Loucy (cell line): ENCODE data around the gene PKIB.

Experiments used
- H2AFZ ChIP-seq: fragments of 200-600 bp; sonication (generic); 2 replicates; pipeline ENCODE4 v1.6.0; 2016; ENCODE audit warnings: antibody characterized with exemption, mild to moderate bottlenecking, low read length, moderate library complexity
- H3F3A ChIP-seq: fragments of 200-600 bp; 2 replicates; pipeline ENCODE4 v1.6.0; 2016; ENCODE audit warnings: antibody characterized with exemption, low read depth, mild to moderate bottlenecking
- H3K27me3 ChIP-seq: fragments of 200-600 bp; sonication (generic); 2 replicates; pipeline ENCODE4 v1.6.1; 2014; ENCODE audit warnings: low read length, mild to moderate bottlenecking; ENCODE audit not compliant: insufficient read depth, poor library complexity, severe bottlenecking
- H3K36me3 ChIP-seq: fragments of 200-600 bp; sonication (generic); 2 replicates; pipeline ENCODE4 v1.6.1; 2016; ENCODE audit warnings: low read length; ENCODE audit not compliant: insufficient read depth
- H3K4me1 ChIP-seq: fragments of 200-600 bp; sonication (generic); 2 replicates; pipeline ENCODE4 v1.5.1; 2014; ENCODE audit warnings: low read length, mild to moderate bottlenecking; ENCODE audit not compliant: insufficient read depth, poor library complexity, severe bottlenecking
- H3K4me2 ChIP-seq: fragments of 200-600 bp; sonication (generic); 2 replicates; pipeline ENCODE4 v1.6.0; 2014; ENCODE audit warnings: antibody characterized with exemption, low read length, low read depth, mild to moderate bottlenecking; ENCODE audit not compliant: poor library complexity, severe bottlenecking
- H3K4me3 ChIP-seq: fragments of 200-600 bp; sonication (generic); 2 replicates; pipeline ENCODE4 v1.5.1; 2014; ENCODE audit warnings: low read length, mild to moderate bottlenecking, mixed read lengths; ENCODE audit not compliant: poor library complexity, severe bottlenecking
- H3K79me2 ChIP-seq: fragments of 200-600 bp; sonication (generic); 2 replicates; pipeline ENCODE4 v1.6.1; 2014; ENCODE audit warnings: low read length; ENCODE audit not compliant: insufficient read depth
- H3K9ac ChIP-seq: fragments of 200-600 bp; sonication (generic); 2 replicates; pipeline ENCODE4 v1.6.0; 2014; ENCODE audit warnings: mild to moderate bottlenecking, low read depth, low read length, moderate library complexity; ENCODE audit not compliant: poor library complexity, severe bottlenecking
- H3K9me2 ChIP-seq: fragments of 200-600 bp; sonication (generic); replicated peaks from 2 replicates; pipeline ENCODE4 v1.6.1; 2016; ENCODE audit warnings: low read depth, low read length, mixed read lengths
- H3K9me3 ChIP-seq: fragments of 200-600 bp; sonication (generic); 2 replicates; pipeline ENCODE4 v1.6.1; 2014; ENCODE audit warnings: mild to moderate bottlenecking, antibody characterized with exemption, low read length, low read depth; ENCODE audit not compliant: insufficient read depth
- H4K20me1 ChIP-seq: fragments of 200-600 bp; sonication (generic); 2 replicates; pipeline ENCODE4 v1.6.0; 2014; ENCODE audit warnings: antibody characterized with exemption, low read length, mild to moderate bottlenecking; ENCODE audit not compliant: insufficient read depth, poor library complexity, severe bottlenecking
- EZH2phosphoT487 ChIP-seq: fragments of 200-600 bp; IDR thresholded peaks from 2 replicates; pipeline ENCODE4 v1.6.1; 2018; ENCODE audit warnings: antibody characterized with exemption, mild to moderate bottlenecking, moderate library complexity, borderline replicate concordance
- TF ChIP-seq, protein P1 (sequence below): fragments of 200-600 bp; sonication (generic); conservative IDR thresholded peaks from 2 replicates; pipeline ENCODE4 v1.5.1; 2014; ENCODE audit warnings: mild to moderate bottlenecking, antibody characterized with exemption, low read length

The PKIB gene

DNA sequence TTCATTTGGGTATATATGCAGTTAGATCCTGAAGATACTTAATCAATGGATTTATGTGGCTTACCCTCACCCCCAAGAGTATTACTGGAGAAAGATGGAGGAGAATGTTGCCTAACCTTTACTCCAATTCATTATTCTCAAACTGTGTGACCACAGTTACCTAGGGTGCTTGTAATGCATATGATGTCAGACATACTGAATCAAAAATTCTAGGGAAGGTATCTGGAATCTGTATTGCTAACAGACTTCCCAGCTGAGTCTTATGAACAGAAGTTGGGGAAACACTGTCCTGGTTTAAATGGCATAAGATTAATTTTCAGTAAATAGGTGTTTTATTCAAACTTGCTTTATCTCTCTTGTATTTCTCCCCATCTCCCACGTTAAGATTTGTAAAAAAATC lies 83.9 kb downstream of the PKIB start:
- Histone ChIP-seq H3K4me2 (no peak overlapping the region), H3K79me2 (no peaks in the 10 kb centered on the region), H4K20me1 (no peaks in the 10 kb centered on the region), H3K9me3 (no peaks in the 10 kb centered on the region), H3K36me3 (no peaks in the 10 kb centered on the region), H3K9me2 (no peaks in the 10 kb centered on the region), H3K4me3 (no peak overlapping the region), H3K27me3 (no peaks in the 10 kb centered on the region), H3K4me1 (no peaks in the 10 kb centered on the region), H3F3A (no peaks in the 10 kb centered on the region), H3K9ac (no peak overlapping the region), H2AFZ (no peak overlapping the region)
- TF ChIP-seq, protein P1, sequence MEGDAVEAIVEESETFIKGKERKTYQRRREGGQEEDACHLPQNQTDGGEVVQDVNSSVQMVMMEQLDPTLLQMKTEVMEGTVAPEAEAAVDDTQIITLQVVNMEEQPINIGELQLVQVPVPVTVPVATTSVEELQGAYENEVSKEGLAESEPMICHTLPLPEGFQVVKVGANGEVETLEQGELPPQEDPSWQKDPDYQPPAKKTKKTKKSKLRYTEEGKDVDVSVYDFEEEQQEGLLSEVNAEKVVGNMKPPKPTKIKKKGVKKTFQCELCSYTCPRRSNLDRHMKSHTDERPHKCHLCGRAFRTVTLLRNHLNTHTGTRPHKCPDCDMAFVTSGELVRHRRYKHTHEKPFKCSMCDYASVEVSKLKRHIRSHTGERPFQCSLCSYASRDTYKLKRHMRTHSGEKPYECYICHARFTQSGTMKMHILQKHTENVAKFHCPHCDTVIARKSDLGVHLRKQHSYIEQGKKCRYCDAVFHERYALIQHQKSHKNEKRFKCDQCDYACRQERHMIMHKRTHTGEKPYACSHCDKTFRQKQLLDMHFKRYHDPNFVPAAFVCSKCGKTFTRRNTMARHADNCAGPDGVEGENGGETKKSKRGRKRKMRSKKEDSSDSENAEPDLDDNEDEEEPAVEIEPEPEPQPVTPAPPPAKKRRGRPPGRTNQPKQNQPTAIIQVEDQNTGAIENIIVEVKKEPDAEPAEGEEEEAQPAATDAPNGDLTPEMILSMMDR, result no peak
- no peak for TF ChIP-seq EZH2phosphoT487

DNA sequence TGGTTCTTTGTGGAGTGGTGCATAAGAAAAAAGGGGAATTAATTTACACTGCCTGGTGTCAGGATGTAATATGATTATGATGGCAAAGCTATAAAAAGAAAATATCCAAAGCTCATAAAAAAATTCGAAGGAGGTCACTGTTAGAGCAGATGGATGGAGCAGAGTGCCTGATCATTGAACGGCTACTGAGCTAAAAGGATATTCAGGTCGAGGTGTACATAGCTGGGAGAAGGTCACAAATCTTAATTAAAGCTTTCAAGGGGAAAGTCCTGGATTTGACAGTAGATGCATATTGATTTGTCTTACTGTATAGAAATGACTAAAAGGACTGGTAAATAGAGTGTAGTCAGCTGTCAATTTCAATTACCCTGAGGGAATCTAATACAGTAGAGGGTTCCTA lies 84.4 kb downstream of the PKIB start:
- no peaks in the 10 kb centered on the region for H3K27me3 ChIP-seq
- TF ChIP-seq, protein P1, result no peak
- no peak for TF ChIP-seq EZH2phosphoT487
- H3K4me2 ChIP-seq, result no peak overlapping the region
- no peaks in the 10 kb centered on the region for H3F3A ChIP-seq
- H3K9ac ChIP-seq, result no peak overlapping the region
- H2AFZ ChIP-seq, result no peak overlapping the region
- no peaks in the 10 kb centered on the region for H3K79me2 ChIP-seq
- H3K9me2 ChIP-seq, result no peaks in the 10 kb centered on the region
- H4K20me1 ChIP-seq, result no peaks in the 10 kb centered on the region
- H3K9me3 ChIP-seq, result no peaks in the 10 kb centered on the region
- no peak overlapping the region for H3K4me3 ChIP-seq
- no peaks in the 10 kb centered on the region for H3K36me3 ChIP-seq
- no peaks in the 10 kb centered on the region for H3K4me1 ChIP-seq

DNA sequence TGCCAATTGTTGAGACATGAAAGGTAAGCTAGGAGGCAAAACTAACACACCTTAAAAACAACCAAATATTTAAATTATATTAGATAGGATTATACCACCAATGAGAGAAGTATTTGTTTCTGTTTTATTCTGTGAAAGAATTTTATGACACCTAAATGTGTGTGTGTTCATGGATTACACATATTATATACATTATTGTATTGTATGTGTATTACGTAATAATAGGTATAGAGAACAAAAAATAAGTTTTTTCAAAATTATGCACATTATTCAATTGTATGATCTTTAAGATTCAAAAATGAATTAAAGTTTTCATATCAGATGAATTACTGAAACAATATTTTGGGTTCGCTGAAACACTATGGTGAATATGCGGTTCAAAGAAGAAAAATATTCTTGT lies 85.0 kb downstream of the PKIB start:
- Histone ChIP-seq H3K9me3 (no peaks in the 10 kb centered on the region), H3K27me3 (no peaks in the 10 kb centered on the region), H3K79me2 (no peaks in the 10 kb centered on the region), H4K20me1 (no peaks in the 10 kb centered on the region), H3K9me2 (no peaks in the 10 kb centered on the region), H3K36me3 (no peaks in the 10 kb centered on the region), H3K9ac (no peak overlapping the region), H3F3A (no peaks in the 10 kb centered on the region), H3K4me3 (no peak overlapping the region), H3K4me1 (no peaks in the 10 kb centered on the region), H2AFZ (no peak overlapping the region), H3K4me2 (no peak overlapping the region)
- TF ChIP-seq, protein P1, result no peak
- no peak for TF ChIP-seq EZH2phosphoT487
